Astrocyte of the spinal cord (primary cell): ENCODE data around the gene CABLES2.

Experiments
- DNase-seq: peaks from one replicate; pipeline ENCODE4 v3.0.0; 2011; ENCODE audit warnings: low read depth, low spot score
- H3K4me3 ChIP-seq: 2 replicates; pipeline ENCODE4 v1.5.1; 2011; ENCODE audit warnings: low read depth, mild to moderate bottlenecking, low read length, moderate library complexity
- in situ Hi-C: cut with HindIII; loops from 2 replicates; pipeline ENCODE4 v1.10.0; 2017; ENCODE audit warnings: low sequenced_read_pairs
- TF ChIP-seq, protein P1 (sequence below): IDR thresholded peaks from 2 replicates; pipeline ENCODE4 v1.5.1; 2012; ENCODE audit warnings: low read depth, mild to moderate bottlenecking, low read length, inconsistent platforms

Gene CABLES2

DNA sequence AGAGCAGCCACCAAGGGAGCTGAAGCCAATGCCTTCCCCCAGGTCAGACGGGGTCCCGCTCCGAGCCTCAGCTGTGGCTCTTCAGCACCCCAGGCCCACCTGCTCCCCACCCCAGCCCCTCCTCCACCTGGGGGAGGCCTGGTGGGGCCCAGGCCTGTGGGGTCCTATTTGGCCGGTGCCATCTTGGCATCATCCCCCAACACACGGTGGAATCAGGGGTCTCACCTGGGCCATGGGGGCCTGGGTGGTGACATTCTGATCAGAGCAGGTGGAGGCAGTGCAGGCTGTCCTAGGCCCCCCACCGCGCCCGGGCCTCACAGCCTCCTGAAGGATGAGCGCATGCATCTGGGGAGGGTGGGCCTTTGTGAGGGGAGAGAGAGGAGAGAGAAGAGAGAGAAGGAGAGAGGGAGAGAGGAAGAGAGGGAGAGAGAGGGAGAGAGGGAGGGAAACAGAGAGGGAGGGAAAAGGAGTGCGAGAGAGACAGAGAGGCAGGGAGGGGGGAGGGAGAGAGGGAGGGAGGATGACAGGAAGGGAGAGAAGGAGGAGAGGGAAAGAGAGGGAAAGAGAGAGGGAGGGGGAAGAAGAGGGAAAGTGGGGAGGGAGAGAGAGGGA lies 44.2 kb upstream of the CABLES2 start:
- DNase-seq = no peak
- in situ Hi-C loops = no loop called here
- TF ChIP-seq, protein P1, sequence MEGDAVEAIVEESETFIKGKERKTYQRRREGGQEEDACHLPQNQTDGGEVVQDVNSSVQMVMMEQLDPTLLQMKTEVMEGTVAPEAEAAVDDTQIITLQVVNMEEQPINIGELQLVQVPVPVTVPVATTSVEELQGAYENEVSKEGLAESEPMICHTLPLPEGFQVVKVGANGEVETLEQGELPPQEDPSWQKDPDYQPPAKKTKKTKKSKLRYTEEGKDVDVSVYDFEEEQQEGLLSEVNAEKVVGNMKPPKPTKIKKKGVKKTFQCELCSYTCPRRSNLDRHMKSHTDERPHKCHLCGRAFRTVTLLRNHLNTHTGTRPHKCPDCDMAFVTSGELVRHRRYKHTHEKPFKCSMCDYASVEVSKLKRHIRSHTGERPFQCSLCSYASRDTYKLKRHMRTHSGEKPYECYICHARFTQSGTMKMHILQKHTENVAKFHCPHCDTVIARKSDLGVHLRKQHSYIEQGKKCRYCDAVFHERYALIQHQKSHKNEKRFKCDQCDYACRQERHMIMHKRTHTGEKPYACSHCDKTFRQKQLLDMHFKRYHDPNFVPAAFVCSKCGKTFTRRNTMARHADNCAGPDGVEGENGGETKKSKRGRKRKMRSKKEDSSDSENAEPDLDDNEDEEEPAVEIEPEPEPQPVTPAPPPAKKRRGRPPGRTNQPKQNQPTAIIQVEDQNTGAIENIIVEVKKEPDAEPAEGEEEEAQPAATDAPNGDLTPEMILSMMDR = no peak
- no peak overlapping the region for H3K4me3 ChIP-seq

DNA sequence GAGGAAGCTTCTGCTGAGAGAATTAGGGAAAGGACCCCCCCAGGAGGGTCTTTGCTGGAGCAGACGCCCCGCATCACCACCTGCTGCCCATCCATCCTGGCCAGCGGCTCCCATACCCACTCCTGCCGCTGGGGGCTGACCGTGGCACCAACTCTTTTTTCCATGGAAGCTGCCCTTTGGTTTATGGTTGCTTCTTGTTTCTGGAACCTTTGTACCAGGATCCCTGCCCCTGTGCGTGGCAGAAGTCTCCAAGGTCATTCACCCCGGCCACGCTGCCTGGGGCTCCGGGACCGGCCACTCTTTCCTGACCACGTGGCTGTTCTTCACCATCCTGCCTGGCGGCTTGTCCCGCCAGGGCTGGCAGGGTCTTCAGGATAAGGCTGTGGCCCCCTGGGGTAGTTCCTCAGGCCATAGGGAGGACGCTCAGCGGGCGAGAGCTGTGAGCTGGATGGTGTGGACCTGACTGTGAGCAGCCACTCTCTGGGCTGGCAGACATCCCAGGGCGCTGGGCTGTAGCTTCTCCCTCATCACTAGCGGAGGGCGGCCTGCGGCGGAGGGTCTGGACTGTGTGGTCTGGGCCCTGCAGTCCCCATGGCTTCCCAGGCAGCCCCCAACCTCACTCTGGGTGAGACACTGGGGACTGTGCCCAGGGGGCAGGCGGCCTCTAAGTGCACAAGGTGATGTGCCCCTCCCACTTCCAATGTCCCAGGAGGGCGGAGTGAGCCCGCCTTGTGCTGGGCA lies 43.0 kb upstream of the CABLES2 start:
- in situ Hi-C loops = no loop called here
- TF ChIP-seq, protein P1 = peak; percentile 13
- H3K4me3 ChIP-seq = no peak overlapping the region
- DNase-seq = no peak

DNA sequence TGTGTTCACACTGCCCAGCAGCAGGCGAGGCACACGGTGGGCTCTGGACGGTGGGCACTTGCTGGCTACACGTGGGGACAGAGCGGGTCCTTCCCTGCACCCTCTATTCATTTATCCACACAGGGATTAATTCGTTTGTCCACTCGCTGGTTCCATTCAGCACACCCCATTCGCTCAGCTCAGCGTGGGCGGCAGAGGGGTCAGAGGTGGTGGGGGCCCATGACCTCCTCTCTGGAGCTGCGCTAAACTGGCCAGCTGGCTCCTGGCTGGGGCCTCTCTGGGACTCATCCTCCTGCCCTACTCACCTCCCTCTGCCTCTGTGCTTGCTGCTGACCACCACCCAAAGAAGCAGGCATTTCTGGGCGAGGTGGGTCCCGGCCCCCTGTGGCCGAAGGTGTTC lies 41.7 kb upstream of the CABLES2 start:
- no peak for DNase-seq
- no peak overlapping the region for H3K4me3 ChIP-seq
- TF ChIP-seq, protein P1 = no peak
- in situ Hi-C loops = no loop called here

DNA sequence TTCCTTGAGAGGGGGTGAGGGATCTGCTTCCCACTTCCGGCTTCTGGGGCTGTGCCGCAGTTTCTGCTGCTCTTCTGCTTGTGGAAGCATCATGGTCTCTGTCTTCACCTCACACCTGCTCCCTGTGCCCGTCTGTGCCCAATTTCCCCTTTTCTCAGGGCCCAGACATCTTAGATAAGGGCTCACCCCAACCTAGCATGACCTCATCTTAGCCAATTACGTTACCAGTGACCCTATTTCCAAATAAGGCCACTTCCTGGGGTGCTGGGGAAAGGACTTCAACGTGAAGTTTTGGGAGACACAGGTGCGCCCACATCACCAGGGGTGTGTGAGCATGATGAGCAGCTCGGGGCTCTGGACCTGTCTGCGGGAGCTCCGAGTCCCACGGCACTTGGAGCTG lies 41.0 kb upstream of the CABLES2 start:
- no peak for DNase-seq
- in situ Hi-C loops = no loop called here
- TF ChIP-seq, protein P1 = no peak
- no peak overlapping the region for H3K4me3 ChIP-seq

DNA sequence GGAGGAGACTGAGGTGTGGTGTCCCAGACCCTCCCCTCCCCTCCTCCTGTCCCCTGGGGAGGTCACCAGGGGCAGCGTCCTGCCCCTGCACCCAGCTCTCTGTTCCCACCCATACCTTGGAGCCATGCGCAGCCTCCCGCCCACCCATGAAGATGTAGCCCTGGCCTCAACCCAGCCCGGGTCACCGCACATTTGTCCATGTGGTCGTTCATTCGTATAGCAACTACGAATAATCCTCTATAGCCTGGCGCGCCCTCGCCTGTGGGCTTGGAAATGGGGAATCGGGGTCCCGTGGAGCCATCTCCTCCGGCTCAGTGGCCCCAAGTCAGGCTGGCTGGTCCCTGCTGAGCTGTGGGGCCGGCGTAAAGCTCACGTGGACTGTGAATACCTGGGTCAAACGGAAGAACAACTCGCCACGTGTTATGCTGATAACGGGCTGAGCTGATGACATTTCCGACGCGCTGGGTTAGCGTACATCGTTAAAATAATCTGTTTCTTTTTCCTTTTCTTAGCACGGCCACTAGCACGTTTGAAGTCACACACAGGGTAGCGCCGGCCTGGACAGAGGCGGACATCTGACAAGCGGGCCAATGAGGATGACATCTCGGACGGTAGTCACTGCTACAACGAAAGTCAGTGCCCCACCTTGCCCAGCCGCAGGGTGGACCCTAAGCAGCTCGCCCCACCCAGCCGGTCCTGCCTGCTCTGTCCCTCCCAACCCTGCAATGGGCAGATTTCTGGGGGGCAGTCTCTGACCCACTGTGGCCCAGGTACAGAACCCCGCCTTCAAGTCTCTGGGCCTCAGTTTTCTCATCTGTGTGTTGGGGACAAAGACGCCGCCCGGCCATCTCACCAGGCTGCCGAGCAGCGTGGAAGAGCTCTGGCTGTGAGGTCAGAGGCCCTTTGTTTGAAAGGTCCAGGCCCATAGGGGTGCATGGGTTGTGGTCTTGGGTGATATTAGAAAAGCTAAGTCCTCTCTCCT lies 40.1 kb upstream of the CABLES2 start:
- in situ Hi-C loops = no loop called here
- TF ChIP-seq, protein P1 = no peak

DNA sequence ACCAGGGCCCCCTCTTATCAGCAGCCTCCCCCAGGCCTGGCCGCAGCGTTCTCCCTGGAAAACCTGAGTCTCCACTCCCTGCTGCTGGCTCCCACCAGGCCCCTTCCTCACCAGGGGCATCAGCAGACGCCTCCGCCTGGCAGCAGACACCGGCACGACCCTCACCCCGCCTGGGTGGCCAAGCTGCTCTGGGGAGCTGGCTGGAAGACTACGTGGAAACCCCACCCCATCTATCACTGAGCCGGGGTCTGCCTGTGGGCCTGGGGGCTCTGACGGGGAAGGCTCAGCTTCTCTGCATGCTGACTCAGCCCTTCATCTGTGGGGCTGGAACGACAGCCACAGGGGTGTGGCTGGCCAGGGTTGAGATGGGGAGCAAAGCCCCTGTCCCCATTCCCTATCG lies 39.4 kb upstream of the CABLES2 start:
- no peak overlapping the region for H3K4me3 ChIP-seq
- in situ Hi-C loops = no loop called here
- DNase-seq = no peak
- TF ChIP-seq, protein P1 = no peak

More for the DNA sequence above, 40.1 kb upstream of the CABLES2 start:
- H3K4me3 ChIP-seq = no peak overlapping the region
- DNase-seq = no peak
